Chondrocyte (in vitro differentiated cells): ENCODE results near the gene MORC2. TPM values are rescaled to one million over a fixed set of nuclear protein-coding genes. Genes with fewer than 3 reads are reported as not detected.

Experiments used
- DNase-seq: peaks from one replicate; pipeline ENCODE4 v3.0.0; 2021; ENCODE audit warnings: mixed read lengths, low spot score
- H3K27ac Mint-ChIP-seq: one replicate; pipeline ENCODE4 v1.8.0; 2021; ENCODE audit warnings: mild to moderate bottlenecking, moderate library complexity, mixed read lengths; ENCODE audit not compliant: unreplicated experiment
- H3K27me3 Mint-ChIP-seq: 2 replicates; pipeline ENCODE4 v1.8.0; 2021; ENCODE audit warnings: low read depth, mixed read lengths
- H3K36me3 Mint-ChIP-seq: 2 replicates; pipeline ENCODE4 v1.8.0; 2021; ENCODE audit warnings: low read depth, mixed read lengths
- H3K4me1 Mint-ChIP-seq: 2 replicates; pipeline ENCODE4 v1.8.0; 2021; ENCODE audit warnings: low read depth, mild to moderate bottlenecking, mixed read lengths
- H3K4me3 Mint-ChIP-seq: one replicate; pipeline ENCODE4 v1.8.0; 2021; ENCODE audit warnings: mild to moderate bottlenecking, moderate library complexity, mixed read lengths; ENCODE audit not compliant: unreplicated experiment
- H3K9me3 Mint-ChIP-seq: 2 replicates; pipeline ENCODE4 v1.8.0; 2021; ENCODE audit warnings: low read depth, mixed read lengths
- total RNA-seq: library from RNA; stranded (reverse); gene quantifications from 3 replicates; pipeline ENCODE4 v1.2.1, GENCODE V29; 2021
- TF ChIP-seq, protein P1 (sequence below): fragments of 200-600 bp; sonication (generic); IDR thresholded peaks from 2 replicates; pipeline ENCODE4 v1.5.0; 2021; ENCODE audit warnings: antibody characterized with exemption, mild to moderate bottlenecking, moderate library complexity

Gene MORC2
- total RNA-seq, 1 donor from 2014 or later = 29.6 TPM

GRCh38 chr22:30890686-30891442, 77.7 kb downstream of the MORC2 start:
- Mint-ChIP-seq H3K27ac (no peak overlapping the region), H3K9me3 (no peaks in the 10 kb centered on the region), H3K4me1 (no peaks in the 10 kb centered on the region), H3K27me3 (no peaks in the 10 kb centered on the region), H3K4me3 (no peak overlapping the region), H3K36me3 (peaks cover 5% of the 10 kb centered on the region)
- TF ChIP-seq, protein P1, sequence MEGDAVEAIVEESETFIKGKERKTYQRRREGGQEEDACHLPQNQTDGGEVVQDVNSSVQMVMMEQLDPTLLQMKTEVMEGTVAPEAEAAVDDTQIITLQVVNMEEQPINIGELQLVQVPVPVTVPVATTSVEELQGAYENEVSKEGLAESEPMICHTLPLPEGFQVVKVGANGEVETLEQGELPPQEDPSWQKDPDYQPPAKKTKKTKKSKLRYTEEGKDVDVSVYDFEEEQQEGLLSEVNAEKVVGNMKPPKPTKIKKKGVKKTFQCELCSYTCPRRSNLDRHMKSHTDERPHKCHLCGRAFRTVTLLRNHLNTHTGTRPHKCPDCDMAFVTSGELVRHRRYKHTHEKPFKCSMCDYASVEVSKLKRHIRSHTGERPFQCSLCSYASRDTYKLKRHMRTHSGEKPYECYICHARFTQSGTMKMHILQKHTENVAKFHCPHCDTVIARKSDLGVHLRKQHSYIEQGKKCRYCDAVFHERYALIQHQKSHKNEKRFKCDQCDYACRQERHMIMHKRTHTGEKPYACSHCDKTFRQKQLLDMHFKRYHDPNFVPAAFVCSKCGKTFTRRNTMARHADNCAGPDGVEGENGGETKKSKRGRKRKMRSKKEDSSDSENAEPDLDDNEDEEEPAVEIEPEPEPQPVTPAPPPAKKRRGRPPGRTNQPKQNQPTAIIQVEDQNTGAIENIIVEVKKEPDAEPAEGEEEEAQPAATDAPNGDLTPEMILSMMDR = peak; percentile 80
- DNase-seq = no peak

- H3K27me3 Mint-ChIP-seq = no peaks in the 10 kb centered on the region
- H3K9me3 Mint-ChIP-seq = no peaks in the 10 kb centered on the region
- DNase-seq = no peak
- no peak overlapping the region for H3K4me3 Mint-ChIP-seq
- H3K36me3 Mint-ChIP-seq = peaks cover 5% of the 10 kb centered on the region
- H3K4me1 Mint-ChIP-seq = no peaks in the 10 kb centered on the region
- H3K27ac Mint-ChIP-seq = no peak overlapping the region
- TF ChIP-seq, protein P1 = no peak
Observed at GRCh38 chr22:30889996-30890480, 78.5 kb downstream of the MORC2 start.

DNA sequence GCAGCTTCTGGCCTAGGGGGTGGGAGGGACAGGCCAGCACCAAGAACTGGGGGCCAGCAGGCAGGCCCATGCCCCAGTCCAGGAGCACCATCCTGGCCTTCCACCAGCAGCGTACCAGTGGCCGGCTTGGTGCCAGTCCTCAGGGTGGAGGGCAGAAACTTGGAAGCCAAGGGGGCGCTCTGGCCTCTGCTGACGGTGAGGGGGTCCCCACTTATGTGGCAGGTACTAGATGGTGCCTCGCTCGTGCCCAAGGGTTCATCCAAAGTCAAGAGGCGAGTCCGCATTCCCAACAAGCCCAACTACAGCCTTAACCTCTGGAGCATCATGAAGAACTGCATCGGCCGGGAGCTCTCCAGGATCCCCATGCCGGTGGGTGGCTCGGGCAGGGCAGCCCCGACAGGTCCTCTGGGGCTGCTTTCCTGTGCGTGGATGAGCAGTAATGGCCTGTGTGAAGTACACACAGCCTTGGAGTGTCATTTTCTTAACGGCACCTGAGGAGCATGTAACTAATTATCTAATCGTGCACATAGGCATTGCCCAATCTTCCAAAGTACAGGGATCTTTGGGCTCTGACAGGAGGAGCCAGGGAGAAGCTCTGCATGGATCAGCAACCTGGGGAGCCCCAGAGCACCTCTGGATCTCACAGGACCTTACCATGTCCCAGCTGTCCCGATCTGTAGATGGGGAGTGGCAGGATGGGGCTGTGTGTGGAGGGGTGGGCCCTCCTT, 79.1 kb downstream of the MORC2 start:
- DNase-seq = no peak

GRCh38 chr22:30887861-30888260, 80.7 kb downstream of the MORC2 start:
- H3K4me1 Mint-ChIP-seq = no peaks in the 10 kb centered on the region

More for the DNA sequence above, 79.1 kb downstream of the MORC2 start:
- Mint-ChIP-seq H3K4me3 (no peak overlapping the region), H3K36me3 (peaks cover 3% of the 10 kb centered on the region), H3K4me1 (no peaks in the 10 kb centered on the region), H3K27ac (no peak overlapping the region), H3K27me3 (no peaks in the 10 kb centered on the region), H3K9me3 (no peaks in the 10 kb centered on the region)
- TF ChIP-seq, protein P1 = no peak

GRCh38 chr22:30887453-30887852, 81.1 kb downstream of the MORC2 start:
- Mint-ChIP-seq H3K27me3 (no peaks in the 10 kb centered on the region), H3K36me3 (peaks cover 3% of the 10 kb centered on the region), H3K4me3 (no peak overlapping the region), H3K9me3 (no peaks in the 10 kb centered on the region), H3K4me1 (no peaks in the 10 kb centered on the region), H3K27ac (no peak overlapping the region)
- TF ChIP-seq, protein P1 = no peak
- DNase-seq = no peak

More at GRCh38 chr22:30887861-30888260, 80.7 kb downstream of the MORC2 start:
- H3K36me3 Mint-ChIP-seq = peaks cover 3% of the 10 kb centered on the region
- no peaks in the 10 kb centered on the region for H3K27me3 Mint-ChIP-seq
- DNase-seq = no peak
- no peak overlapping the region for H3K27ac Mint-ChIP-seq
- TF ChIP-seq, protein P1 = no peak
- no peaks in the 10 kb centered on the region for H3K9me3 Mint-ChIP-seq
- no peak overlapping the region for H3K4me3 Mint-ChIP-seq
